AG20443 (cell line): ENCODE results near the gene XPNPEP3.
"Not testable (repeated sequence)": the region's sequence is repeated elsewhere in the genome, so short reads cannot be mapped to it uniquely, and the experiment has no call there.

Experiments
- DNase-seq: peaks from one replicate; pipeline ENCODE4 v3.0.0; 2012; ENCODE audit warnings: low spot score, mixed read lengths

Gene XPNPEP3

DNA sequence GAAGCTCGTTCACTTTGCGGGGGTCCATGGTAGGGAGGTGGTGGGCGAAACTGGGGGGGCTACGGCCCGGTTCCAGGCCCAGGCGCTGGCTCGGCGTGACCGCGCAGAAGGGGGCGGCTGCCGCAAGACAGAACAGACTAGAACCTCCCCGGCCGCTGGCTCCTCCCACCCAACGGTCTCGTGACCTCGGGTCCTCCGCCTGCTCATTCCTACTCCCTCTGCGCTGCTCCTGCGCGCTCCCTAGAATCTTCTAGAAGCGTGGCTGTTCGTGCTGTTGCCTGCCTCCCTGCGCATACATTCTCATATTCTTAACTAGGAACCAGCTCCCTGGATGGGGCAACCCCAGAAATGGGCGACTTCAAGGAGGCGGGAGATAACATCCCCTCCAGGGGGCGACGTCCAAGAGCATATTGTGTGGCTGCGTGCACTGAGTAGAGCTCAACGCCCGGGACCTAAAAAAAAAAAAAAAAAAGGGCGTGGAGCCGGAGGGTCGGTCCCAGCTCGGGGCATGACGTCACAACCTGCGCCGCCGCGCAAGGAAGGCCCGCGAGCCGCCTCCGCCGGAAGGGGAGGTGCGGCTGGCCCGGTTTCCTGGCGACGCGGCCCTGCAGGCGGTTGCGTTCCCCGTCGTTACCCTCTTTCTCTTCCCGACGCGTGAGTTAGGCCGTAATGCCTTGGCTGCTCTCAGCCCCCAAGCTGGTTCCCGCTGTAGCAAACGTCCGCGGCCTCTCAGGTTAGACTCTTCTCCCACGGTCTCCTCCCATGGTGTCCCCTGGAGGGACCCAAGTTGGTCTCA lies at the start of gene XPNPEP3, which contains the start of gene ST13:
XPNPEP3 (plus strand) TSS at position 636 of the 796 bp plus-strand sequence; CDS start at position 670, 34 bp downstream.
ST13 (minus strand) TSS at position 127 of the 796 bp plus-strand sequence; CDS start at position 28, 99 bp downstream.
- peak; percentile 97 for DNase-seq

DNA sequence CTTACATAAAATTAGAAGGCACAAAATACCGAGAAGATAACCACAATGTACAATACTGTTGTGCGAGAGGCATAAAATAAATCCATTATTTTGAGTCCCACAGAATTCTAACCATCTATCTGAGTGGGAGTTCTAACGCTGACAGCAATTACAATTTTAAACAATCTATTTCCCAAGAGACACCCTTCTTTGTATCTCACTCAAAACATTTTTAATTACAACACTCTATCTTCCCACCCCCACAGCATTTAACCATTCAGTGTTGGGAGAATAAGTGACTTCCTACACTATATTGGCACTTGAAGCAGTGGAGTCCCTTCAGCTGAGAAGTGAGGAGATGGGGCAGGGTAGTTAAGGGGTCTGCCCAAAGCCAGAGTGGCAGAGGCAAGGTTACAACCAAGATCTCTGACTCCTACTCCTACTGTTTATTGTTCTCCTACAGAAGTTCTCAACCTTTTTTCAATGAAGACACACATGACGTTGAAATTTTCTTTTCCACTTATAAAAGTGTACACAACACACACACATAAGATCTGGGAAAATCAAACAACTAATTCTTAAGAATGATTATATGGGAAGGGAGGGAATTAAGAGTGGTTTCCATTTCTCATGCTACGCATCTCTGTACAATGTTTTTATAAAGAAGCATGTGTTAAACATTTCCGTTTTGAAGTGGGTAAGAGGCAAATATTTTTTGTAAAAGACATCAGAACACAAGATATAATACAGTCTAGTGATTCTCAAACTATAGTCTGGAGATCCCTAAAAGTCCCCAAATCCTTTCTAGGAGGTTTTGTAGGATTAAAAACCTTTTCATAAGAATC lies 48.7 kb upstream of the XPNPEP3 start:
- DNase-seq, result no peak

DNA sequence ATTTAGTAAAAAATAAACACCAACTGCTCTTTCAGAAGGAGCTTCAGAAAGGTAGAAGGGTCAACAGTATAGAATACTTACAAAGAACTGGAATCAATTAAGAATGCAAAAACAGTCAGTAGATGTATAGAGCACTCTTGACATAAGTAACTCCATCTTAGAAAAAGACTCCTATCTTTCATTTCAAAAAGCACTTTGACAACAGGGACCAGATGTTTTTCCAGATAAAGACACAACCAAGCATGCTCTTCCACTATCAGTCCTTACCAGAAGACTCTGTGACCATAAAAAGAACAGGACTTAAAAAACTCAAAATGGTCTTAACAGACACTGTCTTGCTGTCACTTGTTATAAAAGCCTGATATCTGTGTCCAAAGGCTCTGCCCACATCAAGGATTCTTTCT lies 43.0 kb upstream of the XPNPEP3 start:
- no peak for DNase-seq

DNA sequence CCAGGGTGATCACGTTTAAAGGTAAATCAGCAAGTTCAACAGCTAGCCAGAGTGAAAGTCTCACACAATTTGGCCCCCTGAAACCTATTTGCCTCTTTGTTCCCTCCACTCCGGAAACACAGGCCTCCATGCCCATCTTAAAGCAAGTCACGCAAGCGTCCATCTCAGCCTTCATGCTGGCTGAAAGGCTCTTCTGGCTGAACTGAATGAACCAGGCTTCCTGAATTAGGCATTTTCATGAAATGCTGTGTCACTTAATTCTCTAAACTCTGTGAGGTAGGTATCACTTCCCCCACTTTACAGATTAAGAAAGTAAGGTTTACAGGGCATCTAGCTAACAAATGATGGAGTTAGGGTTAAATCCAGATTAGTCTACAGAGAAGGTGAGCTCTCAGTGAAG lies 39.2 kb upstream of the XPNPEP3 start:
- DNase-seq, result no peak

DNA sequence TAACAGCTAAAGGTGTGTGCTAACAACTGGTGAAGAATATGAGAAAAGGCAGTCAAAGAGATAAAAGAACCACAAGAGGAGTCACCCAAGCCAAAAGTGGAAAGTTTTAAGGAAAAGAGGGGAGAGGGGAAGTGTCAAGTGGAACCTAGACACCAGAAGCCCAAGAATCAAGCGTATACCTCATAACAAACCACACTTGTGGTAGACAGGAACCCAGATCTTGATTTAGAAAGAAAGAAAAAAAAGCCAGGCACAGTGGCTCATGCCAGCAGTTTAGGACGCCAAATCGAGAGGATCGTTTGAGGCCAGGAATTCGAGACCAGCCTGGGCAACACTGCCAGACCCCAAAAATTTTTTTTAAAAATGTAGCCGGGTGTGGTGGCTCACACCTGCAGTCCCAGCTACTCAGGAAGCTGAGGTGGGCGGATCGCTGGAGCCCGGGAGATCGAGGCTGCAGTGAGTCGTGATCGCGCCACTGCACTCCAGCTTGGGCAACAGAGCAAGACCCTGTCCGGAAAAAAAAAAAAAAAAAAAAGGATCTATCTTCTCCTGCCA lies 38.7 kb upstream of the XPNPEP3 start:
- no peak for DNase-seq

DNA sequence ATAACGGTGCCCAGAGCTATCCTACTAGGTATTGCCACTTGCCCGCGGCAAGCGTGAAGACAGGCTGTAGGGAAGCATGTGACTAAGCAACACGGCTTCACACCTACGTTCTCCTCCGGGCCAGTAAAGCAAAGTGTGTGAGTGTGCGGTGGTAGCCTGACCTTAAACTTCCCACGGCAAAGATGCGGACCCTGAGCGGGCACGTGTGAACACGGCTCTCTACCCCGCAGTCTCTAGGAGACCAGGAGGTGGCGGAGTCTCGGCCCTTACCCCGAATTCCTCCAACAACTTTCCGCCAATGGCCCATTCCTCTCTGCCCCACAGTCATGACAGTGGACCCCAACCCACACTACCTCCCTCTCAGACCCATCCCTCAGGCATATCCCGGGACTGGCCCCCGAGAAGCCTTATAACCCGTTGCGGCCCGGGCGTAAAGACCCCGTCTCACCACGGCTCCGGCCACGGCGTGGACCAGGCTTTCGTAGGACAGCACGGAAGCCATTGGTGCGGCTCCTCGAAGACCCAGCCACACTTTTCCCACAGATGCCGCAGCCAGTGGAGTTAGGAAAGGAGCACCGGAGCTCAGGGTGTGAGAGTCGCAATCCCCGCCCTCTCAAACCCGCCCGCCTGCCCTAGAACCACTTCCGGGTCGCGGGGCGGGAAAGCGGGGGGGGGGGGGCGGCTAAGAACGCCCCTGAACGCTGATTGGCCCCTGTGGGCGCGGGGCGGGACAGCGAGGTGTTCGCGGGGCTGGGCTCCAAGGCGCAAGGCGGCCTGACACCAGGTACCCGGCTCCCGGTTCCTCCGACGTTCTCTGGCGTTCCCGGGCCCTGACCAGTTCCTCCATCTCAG lies 38.0 kb upstream of the XPNPEP3 start, which contains the start of gene SLC25A17:
SLC25A17 (minus strand) TSS at position 600 of the 852 bp plus-strand sequence; CDS start at position 502, 98 bp downstream.
- DNase-seq, result peak; percentile 98

DNA sequence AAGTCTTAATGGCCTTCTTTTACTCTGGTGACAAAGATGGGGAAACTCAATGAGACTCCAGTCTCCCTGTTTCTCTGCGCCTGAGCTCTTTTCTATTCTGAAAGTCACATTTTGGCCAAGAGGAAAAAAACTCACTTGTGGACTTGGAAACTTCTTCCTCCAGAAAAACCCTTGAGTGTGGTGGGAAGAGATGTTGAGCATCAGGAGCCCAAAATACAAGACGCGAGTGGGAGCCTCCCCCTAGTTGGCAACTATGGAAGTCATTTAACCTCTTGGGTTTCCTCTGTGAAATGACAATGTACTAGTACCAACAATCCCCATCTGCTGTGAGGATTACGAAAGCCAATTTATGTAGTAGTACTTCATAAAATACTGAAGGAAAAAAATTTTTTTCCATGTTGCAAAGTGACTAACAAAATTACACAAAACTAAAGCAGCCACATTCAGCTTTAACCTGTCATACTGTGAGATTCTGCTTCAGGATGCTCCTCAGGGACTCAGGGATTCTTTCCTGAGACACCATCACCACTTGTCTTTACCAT lies 37.3 kb upstream of the XPNPEP3 start:
- DNase-seq, result peak; percentile 34

DNA sequence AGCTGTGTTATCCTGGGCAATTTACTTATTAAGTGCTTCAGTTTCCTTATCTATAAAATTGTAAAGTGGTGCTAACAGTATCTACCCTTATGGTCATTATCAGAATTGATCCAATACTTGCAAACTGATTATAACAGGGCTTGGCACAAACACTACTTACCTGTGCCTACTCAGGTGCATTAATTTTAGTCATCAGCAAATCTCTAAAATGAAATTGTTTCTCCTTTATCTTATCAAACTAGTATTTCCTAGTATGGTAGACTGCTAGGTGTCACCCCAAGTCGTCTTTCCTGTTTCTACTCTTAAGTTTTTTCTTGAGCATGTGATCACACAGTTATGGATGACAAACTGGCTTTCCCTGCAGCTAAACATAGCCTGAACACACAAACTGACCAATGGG lies 33.5 kb upstream of the XPNPEP3 start:
- DNase-seq, result no peak

DNA sequence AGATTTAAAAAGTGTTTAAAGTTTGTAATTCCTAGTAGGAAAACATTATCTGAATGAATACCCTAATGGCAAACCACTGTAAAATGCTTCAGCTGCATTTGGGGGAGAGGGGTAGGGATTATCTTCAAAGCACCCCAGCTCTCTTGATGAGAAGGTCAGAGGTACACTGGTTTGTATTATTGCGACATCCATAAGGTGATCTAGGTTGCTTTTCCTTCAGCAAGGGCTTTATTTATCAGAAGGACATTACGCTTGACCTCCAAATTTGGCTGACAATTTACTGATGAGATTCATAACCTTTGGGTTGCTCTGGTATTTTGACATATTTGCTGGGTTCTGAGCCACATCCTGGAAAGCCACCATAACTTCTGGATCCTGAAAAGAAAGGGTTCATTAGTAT lies 30.7 kb upstream of the XPNPEP3 start:
- DNase-seq, result not testable (repeated sequence)

DNA sequence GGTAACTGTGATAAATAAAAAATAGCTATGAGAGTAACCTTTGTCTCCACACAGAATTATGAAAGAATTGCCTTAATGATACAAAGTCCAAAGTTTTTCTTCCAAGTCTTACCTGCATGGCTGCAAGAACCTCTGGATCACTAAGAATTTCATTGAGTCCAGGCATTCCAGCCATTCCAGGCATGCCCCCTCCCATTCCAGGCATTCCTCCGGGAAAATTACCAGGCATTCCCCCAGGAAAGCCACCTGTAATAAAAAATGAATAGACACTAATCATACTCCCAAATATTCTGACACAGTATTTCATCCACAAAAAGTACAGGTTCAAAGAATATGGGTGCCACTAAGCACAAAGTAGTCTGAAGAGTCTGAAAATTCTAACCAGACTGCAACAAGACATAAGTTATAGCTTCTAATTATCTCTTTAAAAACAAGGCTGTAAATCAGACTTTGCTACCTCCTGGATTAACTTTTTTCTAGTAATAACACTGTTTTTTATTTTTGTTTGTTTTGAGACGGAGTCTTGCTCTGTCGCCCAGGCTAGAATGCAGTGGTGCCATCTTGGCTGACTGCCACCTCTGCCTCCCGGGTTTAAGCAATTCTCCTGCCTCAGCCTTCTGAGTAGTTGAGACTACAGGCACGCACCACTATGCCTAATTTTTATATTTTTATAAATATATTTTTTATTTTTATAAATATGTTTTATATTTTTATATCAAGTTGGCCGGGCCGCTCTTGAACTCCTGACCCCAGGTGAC lies 29.8 kb upstream of the XPNPEP3 start:
- no peak for DNase-seq

DNA sequence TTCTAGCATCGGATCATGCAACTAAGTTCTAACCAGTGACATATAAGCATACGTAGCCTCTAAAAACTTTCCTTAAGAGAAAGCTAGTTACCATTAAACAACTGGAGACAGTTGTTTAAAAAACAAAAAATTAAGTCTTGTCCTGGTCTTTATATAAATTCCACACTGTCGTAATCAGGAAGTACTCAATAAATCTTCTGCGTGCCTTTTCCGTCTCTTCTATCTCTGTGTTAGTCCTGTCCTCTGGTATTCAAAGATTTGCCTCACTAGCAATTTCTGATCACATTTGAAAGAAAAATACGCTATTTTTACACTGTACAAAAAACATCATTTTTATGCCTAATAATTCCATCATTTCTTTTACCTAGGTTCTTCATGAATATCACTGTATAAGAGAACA lies 27.8 kb upstream of the XPNPEP3 start:
- DNase-seq, result no peak

DNA sequence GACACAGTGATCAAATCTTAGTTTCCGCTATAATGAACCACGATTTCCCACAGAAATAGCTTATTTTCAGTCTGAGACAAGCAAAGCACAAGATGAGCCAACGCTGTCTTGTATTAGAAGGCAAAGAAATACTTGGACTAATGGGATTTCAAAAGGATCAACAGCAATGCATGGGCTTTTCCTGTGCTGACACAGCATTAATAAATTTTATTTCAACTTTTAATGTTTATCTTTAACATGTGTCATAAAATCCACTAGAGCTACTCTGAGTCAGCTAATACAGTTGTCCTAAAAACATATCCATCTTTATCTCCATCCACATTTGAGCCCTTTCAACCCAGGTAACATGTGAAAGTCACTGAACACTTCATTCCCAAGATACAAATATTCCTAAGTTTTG lies 22.3 kb upstream of the XPNPEP3 start:
- DNase-seq, result no peak

DNA sequence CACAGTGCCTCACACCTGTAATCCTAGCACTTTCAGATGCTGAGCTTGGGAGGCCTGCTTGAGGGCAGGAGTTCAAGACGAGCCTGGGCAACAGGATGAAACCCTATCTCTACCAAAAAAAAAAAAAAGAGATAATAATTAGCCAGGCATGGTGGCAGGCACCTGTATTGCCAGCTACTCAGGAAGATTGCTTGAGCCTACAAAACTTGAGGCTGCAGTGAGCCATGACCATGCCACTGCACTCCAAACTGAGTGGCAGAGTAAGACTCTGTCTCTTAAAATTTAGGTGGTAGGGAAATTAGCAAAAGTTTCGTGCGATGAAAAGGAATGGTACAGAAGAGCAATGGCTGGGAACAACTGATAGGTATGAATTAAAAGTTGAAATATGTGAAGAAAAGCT lies 18.5 kb upstream of the XPNPEP3 start:
- no peak for DNase-seq

DNA sequence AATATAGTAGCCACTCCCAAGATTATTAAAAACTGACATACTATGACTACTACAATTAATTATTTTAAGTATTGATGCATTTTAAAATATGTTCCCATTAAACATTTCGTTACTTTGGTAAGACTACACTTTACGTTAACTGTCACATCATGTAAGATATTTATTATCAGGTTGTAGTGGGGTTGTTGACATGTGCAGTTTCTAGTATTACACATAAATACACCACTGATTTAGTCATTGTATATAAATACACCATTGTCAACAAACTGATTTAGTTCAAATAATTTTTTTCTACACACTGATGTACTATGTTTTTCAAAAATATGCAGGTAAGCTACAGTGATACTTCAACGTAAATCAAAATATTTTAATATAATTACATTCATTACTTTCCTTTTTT lies 12.0 kb upstream of the XPNPEP3 start:
- DNase-seq, result no peak

DNA sequence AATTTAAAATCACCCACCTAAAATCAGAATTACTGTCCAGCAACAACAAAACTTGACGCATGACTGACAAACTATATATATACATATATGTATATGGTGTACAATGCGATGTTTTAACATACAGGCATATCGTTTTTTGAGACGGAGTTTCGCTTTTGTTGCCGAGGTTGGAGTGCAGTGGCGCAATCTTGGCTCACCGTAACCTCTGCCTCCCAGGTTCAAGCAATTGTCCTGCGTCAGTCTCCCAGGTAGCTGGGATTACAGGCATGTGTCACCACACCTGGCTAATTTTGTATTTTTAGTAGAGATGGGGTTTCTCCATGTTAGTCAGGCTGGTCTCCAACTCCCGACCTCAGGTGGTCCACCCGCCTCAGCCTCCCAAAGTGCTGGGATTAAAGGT lies 11.1 kb upstream of the XPNPEP3 start:
- DNase-seq, result not testable (repeated sequence)

DNA sequence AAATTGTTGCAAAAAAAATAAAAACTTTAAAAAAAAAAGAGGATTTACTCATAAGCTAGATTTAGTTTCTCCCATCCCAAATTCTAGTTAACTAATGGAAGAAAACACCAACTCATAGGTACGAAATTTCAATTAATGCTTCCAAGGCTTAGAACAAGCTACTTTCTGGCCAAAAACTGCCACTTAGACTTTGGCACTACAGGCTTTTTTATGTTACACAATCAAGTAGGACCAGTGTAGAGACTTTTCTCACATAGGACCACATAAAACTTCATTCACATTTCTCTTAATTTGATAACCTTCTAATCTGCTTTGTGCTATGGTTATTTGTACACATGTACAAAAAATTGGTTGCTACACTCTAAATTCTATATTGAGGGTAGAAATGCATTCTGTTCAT lies 3.6 kb upstream of the XPNPEP3 start:
- no peak for DNase-seq

DNA sequence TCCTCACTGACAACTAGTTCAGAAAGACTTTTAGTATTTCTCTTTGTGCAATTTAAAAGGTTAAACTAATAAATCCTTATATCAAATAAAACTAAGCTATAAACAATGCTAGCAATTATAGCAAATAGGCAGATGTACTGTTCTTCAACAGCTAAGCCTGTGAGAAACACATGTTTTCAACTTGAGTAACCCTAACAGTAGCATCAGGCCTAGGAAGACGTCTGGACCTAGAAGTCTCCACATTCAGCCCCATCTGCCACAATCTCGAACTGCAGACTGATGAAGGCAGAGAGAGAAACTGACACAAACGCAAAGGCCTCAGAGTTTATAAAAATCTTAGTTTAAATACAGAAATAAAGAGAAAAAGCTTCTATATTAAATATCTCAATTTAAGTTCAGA lies 3.0 kb upstream of the XPNPEP3 start:
- peak; percentile 9 for DNase-seq

DNA sequence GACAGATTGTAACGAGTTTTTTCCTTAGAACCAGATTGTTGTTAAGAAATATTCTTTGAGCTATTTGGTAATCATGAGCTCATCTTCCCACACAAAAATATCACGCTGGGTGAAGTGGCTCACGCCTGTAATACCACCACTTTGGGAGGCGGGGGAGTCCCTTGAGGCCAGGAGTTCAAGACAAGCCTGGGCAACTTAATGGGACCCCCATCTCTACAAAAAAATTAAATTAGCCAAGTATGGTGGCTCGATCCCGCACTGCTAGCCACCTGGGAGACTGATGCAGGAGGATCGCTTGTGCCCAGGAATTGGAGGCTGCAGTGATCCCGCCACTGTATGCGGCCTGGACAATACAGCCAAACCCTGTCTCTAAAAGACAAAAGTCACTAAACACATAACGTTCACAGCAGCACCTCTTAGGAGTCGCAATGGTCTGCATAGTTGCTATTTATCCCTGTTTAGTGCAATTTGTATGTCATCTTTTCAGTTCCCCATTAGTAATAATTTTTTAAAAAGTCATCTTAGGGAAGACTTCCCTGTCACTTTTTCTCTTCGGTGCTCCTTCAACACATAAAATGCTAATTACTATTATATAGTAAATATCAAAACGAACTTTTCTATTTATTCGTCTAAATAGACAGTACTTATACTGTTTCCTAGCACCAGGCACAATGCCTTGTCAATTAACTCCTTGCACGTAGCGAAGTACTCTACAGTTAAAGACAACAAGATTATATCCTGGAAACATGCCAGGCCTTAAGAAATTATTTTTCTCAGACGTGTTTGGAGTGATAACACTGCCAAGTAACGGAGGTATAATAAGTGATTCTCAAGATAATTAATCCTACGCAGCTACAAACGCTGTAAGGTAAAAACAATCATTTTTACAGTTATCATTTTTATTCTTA lies 1.6 kb upstream of the XPNPEP3 start:
- peak; percentile 11 for DNase-seq

DNA sequence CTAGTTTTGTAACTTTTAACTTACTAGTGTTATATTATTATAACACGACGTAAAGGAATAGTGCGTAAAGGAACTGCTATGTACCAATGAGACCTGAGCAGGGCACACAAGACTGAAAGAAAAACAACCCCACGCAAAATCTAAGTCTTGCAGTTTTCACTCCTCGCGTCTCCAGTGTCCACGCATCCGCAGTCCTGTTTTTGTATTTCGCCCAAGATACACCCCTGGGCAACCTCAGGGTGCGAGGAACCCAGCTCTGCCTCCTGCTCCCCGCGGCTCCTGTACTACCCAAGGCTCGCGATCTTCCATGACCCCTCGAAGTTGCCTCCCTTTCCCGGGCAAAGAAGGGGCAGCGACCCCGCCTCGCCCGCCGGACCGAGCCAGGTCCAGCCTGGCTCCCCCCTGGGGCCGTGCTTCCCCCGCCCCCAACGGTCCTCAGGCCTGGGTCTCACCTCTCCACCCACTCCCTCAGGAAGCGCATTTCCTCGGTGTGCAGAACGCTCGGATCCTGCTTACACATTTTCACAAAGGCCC lies 902 bp upstream of the XPNPEP3 start:
- peak; percentile 27 for DNase-seq
